Upper lobe of left lung (tissue), 6 donors: ENCODE results near the gene ADAMTS3. TPM values are rescaled to one million over a fixed set of nuclear protein-coding genes. Genes with fewer than 3 reads are reported as not detected.
"Not testable (repeated sequence)": the region's sequence is repeated elsewhere in the genome, so short reads cannot be mapped to it uniquely, and the experiment has no call there.

Experiments
- ATAC-seq, 2 donors: fragments of 200-7000 bp; cut with Tn5 transposase; one replicate each; pipeline ENCODE4 v1.9.1; 2022; ENCODE audit warnings: mild to moderate bottlenecking in 2 of 2, moderate library complexity in 2 of 2; ENCODE audit not compliant: low FRiP score in 2 of 2
- DNase-seq, 2 donors: peaks; one replicate each; pipeline ENCODE4 v3.0.0-alpha.2; 2019 to 2020
- H3K27ac ChIP-seq, 4 donors: fragments of 200-600 bp; sonication (generic); one replicate each; pipeline ENCODE4 v1.5.1; 2016 to 2019
- H3K27me3 ChIP-seq, 4 donors: fragments of 200-600 bp; sonication (generic); one replicate each; pipeline ENCODE4 v1.5.1; 2017 to 2019
- H3K36me3 ChIP-seq, 4 donors: fragments of 200-600 bp; sonication (generic); one replicate each; pipeline ENCODE4 v1.5.1; 2016 to 2019
- H3K4me1 ChIP-seq, 4 donors: fragments of 200-600 bp; sonication (generic); one replicate each; pipeline ENCODE4 v1.5.1; 2018 to 2019
- H3K4me3 ChIP-seq, 4 donors: fragments of 200-600 bp; sonication (generic); one replicate each; pipeline ENCODE4 v1.5.1; 2017 to 2019; ENCODE audit warnings: mild to moderate bottlenecking in 2 of 4, moderate library complexity in 1 of 4
- H3K9me3 ChIP-seq, 4 donors: fragments of 200-600 bp; sonication (generic); one replicate each; pipeline ENCODE4 v1.5.1; 2018 to 2019
- EP300 ChIP-seq, 4 donors: sonication (generic); formaldehyde crosslinking; IDR thresholded peaks; one replicate each; pipeline ENCODE4 v1.5.1; 2017; ENCODE audit warnings: antibody characterized with exemption in 4 of 4, control low read depth in 2 of 4
- POLR2A ChIP-seq, 4 donors: fragments of 450-650 bp; IDR thresholded peaks; one replicate each; pipeline ENCODE4 v1.5.1; 2016 to 2017; ENCODE audit warnings: antibody characterized with exemption in 4 of 4, mild to moderate bottlenecking in 2 of 4
- POLR2AphosphoS5 ChIP-seq, 2 donors: sonication (generic); formaldehyde crosslinking; IDR thresholded peaks; one replicate each; pipeline ENCODE4 v1.5.1; 2017; ENCODE audit warnings: antibody characterized with exemption in 2 of 2
- WGBS, 2 donors: methylation state at CpG; one replicate each; pipeline ENCODE4 v1.1.5; 2017 to 2018; 5-methylcytosine and 5-hydroxymethylcytosine counted together
- total RNA-seq, 6 donors: library from RNA; depleted of rRNA in 4 of 6; stranded (reverse); fragments of >200 nt in 4 of 6; gene quantifications; one replicate each; pipeline versions ENCODE4 v1.1.0 to v1.2.1, GENCODE V29; 2016 to 2021
- TF ChIP-seq, protein P1 (sequence below), 6 experiments: fragments of 450-650 bp in 4 of 6; fragments of 200-600 bp in 2 of 6; sonication (generic) in 2 of 6; IDR thresholded peaks; one replicate each; pipeline ENCODE4 v1.5.1; 2016 to 2019; ENCODE audit warnings: antibody characterized with exemption in 6 of 6
- donor health status: DM: no; HTN: no; CAD: no; lungs with moderate emphysema.
- donor health status: DM: no; HTN: yes; CAD: no; lungs with severe emphysema.

ADAMTS3 gene
- total RNA-seq, 6 donors from 2014 or later, result 1.0 to 5.2 (median 2.3) TPM

DNA sequence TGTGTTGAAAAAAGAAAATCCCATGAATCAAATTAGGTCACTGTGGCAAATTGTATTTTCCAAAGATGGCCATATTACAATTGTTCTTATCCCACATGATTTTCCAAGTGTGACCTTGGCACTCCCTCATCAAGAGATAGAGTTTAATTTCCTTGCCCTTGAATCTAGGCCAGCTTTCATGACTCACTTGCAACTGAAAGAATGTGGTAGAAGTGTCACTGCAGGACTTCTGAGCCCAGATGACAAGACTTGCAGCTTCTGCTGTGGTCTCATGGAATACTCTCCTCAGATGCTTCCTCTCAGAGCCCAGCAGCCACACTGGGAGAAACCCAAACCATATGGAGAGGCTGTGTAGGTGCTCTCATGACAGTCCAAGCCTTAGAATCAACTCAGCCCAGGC, 139.0 kb downstream of the ADAMTS3 start:
- Histone ChIP-seq H3K9me3 (no peaks in the 10 kb centered on the region), H3K27me3 (no peaks in the 10 kb centered on the region), H3K4me1 (no peaks in the 10 kb centered on the region), H3K4me3 (no peak overlapping the region), H3K36me3 (no peaks in the 10 kb centered on the region), H3K27ac (no peak overlapping the region)
- no peak for ATAC-seq
- TF ChIP-seq, protein P1, sequence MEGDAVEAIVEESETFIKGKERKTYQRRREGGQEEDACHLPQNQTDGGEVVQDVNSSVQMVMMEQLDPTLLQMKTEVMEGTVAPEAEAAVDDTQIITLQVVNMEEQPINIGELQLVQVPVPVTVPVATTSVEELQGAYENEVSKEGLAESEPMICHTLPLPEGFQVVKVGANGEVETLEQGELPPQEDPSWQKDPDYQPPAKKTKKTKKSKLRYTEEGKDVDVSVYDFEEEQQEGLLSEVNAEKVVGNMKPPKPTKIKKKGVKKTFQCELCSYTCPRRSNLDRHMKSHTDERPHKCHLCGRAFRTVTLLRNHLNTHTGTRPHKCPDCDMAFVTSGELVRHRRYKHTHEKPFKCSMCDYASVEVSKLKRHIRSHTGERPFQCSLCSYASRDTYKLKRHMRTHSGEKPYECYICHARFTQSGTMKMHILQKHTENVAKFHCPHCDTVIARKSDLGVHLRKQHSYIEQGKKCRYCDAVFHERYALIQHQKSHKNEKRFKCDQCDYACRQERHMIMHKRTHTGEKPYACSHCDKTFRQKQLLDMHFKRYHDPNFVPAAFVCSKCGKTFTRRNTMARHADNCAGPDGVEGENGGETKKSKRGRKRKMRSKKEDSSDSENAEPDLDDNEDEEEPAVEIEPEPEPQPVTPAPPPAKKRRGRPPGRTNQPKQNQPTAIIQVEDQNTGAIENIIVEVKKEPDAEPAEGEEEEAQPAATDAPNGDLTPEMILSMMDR (IDR thresholded peaks at IDR 0.05), result no peak
- TF ChIP-seq POLR2AphosphoS5 (IDR thresholded peaks at IDR 0.05), result no peak
- TF ChIP-seq EP300 (IDR thresholded peaks at IDR 0.05), result no peak
- no peak for TF ChIP-seq POLR2A (IDR thresholded peaks at IDR 0.05)
- no peak for DNase-seq

DNA sequence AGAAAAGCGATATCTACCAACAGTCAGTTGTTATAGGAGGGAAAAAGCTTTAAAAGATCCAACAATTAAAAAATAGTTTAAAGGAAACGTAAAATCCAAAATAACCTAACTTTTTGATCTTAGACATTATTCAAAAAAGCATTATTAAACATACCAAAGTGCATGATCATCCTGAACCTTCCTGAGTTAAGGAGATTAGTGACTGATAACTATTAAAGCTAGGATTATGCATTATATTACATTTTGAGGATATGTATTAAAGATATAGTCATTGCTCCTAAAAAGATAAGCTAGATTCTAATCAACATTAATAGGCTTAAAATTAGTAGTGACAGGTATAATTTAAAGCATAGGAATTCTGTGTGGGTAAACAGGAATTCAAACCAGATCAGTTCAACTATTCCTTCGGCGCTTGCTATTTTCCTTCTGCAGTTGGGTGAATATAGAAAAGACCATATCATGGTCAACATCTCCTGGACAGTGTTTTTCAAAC, 139.6 kb downstream of the ADAMTS3 start:
- H3K9me3 ChIP-seq, result no peaks in the 10 kb centered on the region
- H3K27ac ChIP-seq, result no peak overlapping the region
- H3K36me3 ChIP-seq, result no peaks in the 10 kb centered on the region
- no peaks in the 10 kb centered on the region for H3K4me1 ChIP-seq
- H3K4me3 ChIP-seq, result no peak overlapping the region
- ATAC-seq (no peak), DNase-seq (no peak)
- no peaks in the 10 kb centered on the region for H3K27me3 ChIP-seq
- WGBS, 2 donors, result 91 to 93% methylated on average over 4 of the region's 4 CpGs
- TF ChIP-seq POLR2A (IDR thresholded peaks at IDR 0.05) (no peak), POLR2AphosphoS5 (IDR thresholded peaks at IDR 0.05) (no peak), EP300 (IDR thresholded peaks at IDR 0.05) (no peak)
- TF ChIP-seq, protein P1 (IDR thresholded peaks at IDR 0.05), result no peak

DNA sequence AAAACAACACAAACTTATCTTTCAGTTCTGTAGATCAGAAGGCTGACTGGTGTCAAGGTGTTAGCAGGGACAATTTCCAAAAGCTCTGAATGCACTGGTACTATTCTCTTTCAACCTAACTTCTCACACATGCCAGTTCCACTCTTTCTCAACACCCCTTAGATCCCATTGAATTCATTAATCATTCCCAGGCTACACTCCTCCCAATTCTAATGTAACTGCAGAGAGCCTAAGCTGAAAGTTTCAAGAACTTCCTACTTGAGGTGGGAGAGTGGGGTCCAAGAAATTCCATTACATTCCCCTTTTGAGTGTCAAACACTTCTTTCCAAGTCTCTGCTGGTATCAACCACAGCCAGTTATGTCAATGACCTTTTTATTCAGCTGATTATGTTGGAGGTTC, 142.0 kb downstream of the ADAMTS3 start:
- Histone ChIP-seq H3K4me1 (no peaks in the 10 kb centered on the region), H3K4me3 (no peak overlapping the region), H3K27me3 (no peaks in the 10 kb centered on the region), H3K27ac (no peak overlapping the region), H3K9me3 (no peaks in the 10 kb centered on the region), H3K36me3 (no peaks in the 10 kb centered on the region)
- DNase-seq (no peak), ATAC-seq (no peak)
- TF ChIP-seq, protein P1 (IDR thresholded peaks at IDR 0.05), result no peak
- TF ChIP-seq POLR2A (IDR thresholded peaks at IDR 0.05) (no peak), POLR2AphosphoS5 (IDR thresholded peaks at IDR 0.05) (no peak), EP300 (IDR thresholded peaks at IDR 0.05) (no peak)

GRCh38 chr4:72425908-72426307, 143.1 kb downstream of the ADAMTS3 start:
- H3K4me1 ChIP-seq, H3K36me3 ChIP-seq, H3K27me3 ChIP-seq, DNase-seq, H3K4me3 ChIP-seq, H3K27ac ChIP-seq, ATAC-seq, H3K9me3 ChIP-seq: not testable (repeated sequence)

- no peaks in the 10 kb centered on the region for H3K4me1 ChIP-seq
- no peak overlapping the region for H3K27ac ChIP-seq
- WGBS, 2 donors, result 69 to 71% methylated on average over 4 of the region's 4 CpGs
- H3K27me3 ChIP-seq, result no peaks in the 10 kb centered on the region
- no peaks in the 10 kb centered on the region for H3K9me3 ChIP-seq
- TF ChIP-seq EP300 (IDR thresholded peaks at IDR 0.05), result no peak
- ATAC-seq, result no peak
- H3K4me3 ChIP-seq, result no peak overlapping the region
- no peak for DNase-seq
- H3K36me3 ChIP-seq, result no peaks in the 10 kb centered on the region
Measured at GRCh38 chr4:72424006-72424405, 145.0 kb downstream of the ADAMTS3 start.

DNA sequence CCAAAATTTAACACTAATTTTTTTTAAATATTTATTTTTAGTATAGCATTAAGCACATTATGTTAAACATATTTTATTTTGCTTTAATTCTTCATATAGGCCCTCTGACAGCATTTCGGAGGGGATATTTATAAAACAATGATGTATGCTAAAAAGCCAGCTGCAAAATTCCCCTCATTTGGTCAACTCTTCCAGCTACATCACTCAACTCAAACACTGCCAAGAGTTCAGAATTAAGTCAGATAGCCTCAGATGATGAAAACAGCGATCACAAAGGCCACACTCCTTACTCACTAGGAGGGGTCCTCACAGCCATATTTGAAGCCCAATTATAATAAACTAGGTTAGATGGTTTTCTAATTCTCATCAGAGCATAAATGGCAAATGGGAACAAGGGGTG, 146.6 kb downstream of the ADAMTS3 start:
- no peaks in the 10 kb centered on the region for H3K36me3 ChIP-seq
- no peak overlapping the region for H3K4me3 ChIP-seq
- TF ChIP-seq POLR2AphosphoS5 (IDR thresholded peaks at IDR 0.05), result no peak
- TF ChIP-seq POLR2A (IDR thresholded peaks at IDR 0.05), result no peak
- TF ChIP-seq, protein P1 (IDR thresholded peaks at IDR 0.05), result no peak
- no peak for TF ChIP-seq EP300 (IDR thresholded peaks at IDR 0.05)
- ATAC-seq (no peak), DNase-seq (no peak)
- H3K27me3 ChIP-seq, result no peaks in the 10 kb centered on the region
- H3K4me1 ChIP-seq, result peaks cover 0 to 6% (median 2%) of the 10 kb centered on the region in 4 donors
- 92 to 97% methylated on average over 2 of the region's 2 CpGs for WGBS, 2 donors
- H3K9me3 ChIP-seq, result no peaks in the 10 kb centered on the region
- no peak overlapping the region for H3K27ac ChIP-seq
